ENCODE measurements around the gene QKI. TPM values are rescaled to one million over a fixed set of nuclear protein-coding genes. Genes with fewer than 3 reads are reported as not detected.

Gene QKI
- total RNA-seq (217 and 503 TPM in 2 replicates), polyA plus RNA-seq (148 and 289 TPM in 2 replicates)

GRCh38 chr6:163414117-163414945 is at the start of gene QKI:
Gene QKI, plus strand, starts transcription at chr6:163414718. Its CDS starts 476 bp downstream, at chr6:163415194.
- Histone ChIP-seq H3K27ac (peak within 1 kb of the TSS; percentile 99), H3K9me3 (ENCODE audit: low read depth) (no peaks in the 10 kb centered on the region), H3K27me3 (no peaks in the 10 kb centered on the region), H3K36me3 (peaks cover 4% of the 10 kb centered on the region), H3K4me3 (peak within 1 kb of the TSS; percentile 97), H3K4me1 (ENCODE audit: low read depth) (peaks cover 4% of the 10 kb centered on the region)
- DNase-seq (ENCODE audit: low read depth in 1 of 2, low spot score in 1 of 2): peak; percentile 82 to 86
- no peak for TF ChIP-seq CTCF (IDR thresholded peaks at IDR 0.05; ENCODE audit: low read depth, low read length)

- Histone ChIP-seq H3K27ac (no peak overlapping the region), H3K9me3 (ENCODE audit: low read depth) (no peaks in the 10 kb centered on the region), H3K27me3 (no peaks in the 10 kb centered on the region), H3K36me3 (no peaks in the 10 kb centered on the region), H3K4me1 (ENCODE audit: low read depth) (no peaks in the 10 kb centered on the region), H3K4me3 (no peak overlapping the region)
- DNase-seq (ENCODE audit: low read depth in 1 of 2, low spot score in 1 of 2): no peak
- TF ChIP-seq CTCF (IDR thresholded peaks at IDR 0.05; ENCODE audit: low read depth, low read length): no peak
Observed at GRCh38 chr6:163366288-163366687, 48.2 kb upstream of the QKI start.

- Histone ChIP-seq H3K9me3 (ENCODE audit: low read depth) (no peaks in the 10 kb centered on the region), H3K27me3 (no peaks in the 10 kb centered on the region), H3K4me3 (no peak overlapping the region), H3K27ac (no peak overlapping the region), H3K36me3 (no peaks in the 10 kb centered on the region), H3K4me1 (ENCODE audit: low read depth) (no peaks in the 10 kb centered on the region)
- TF ChIP-seq CTCF (IDR thresholded peaks at IDR 0.05; ENCODE audit: low read depth, low read length): no peak
- no peak for DNase-seq (ENCODE audit: low read depth in 1 of 2, low spot score in 1 of 2)
Observed at GRCh38 chr6:163367497-163368183, 46.9 kb upstream of the QKI start.

- H3K36me3 ChIP-seq: no peaks in the 10 kb centered on the region
- no peak overlapping the region for H3K27ac ChIP-seq
- no peak overlapping the region for H3K4me3 ChIP-seq
- peak in 1 of 2 donors; percentile 13 for DNase-seq (ENCODE audit: low read depth in 1 of 2, low spot score in 1 of 2)
- H3K4me1 ChIP-seq (ENCODE audit: low read depth): no peaks in the 10 kb centered on the region
- no peaks in the 10 kb centered on the region for H3K27me3 ChIP-seq
- TF ChIP-seq CTCF (IDR thresholded peaks at IDR 0.05; ENCODE audit: low read depth, low read length): no peak
- no peaks in the 10 kb centered on the region for H3K9me3 ChIP-seq (ENCODE audit: low read depth)
Observed at GRCh38 chr6:163369141-163369540, 45.4 kb upstream of the QKI start.

- TF ChIP-seq CTCF (IDR thresholded peaks at IDR 0.05; ENCODE audit: low read depth, low read length): no peak
- no peak for DNase-seq (ENCODE audit: low read depth in 1 of 2, low spot score in 1 of 2)
- Histone ChIP-seq H3K27me3 (no peaks in the 10 kb centered on the region), H3K27ac (no peak overlapping the region), H3K9me3 (ENCODE audit: low read depth) (no peaks in the 10 kb centered on the region), H3K36me3 (no peaks in the 10 kb centered on the region), H3K4me3 (no peak overlapping the region), H3K4me1 (ENCODE audit: low read depth) (no peaks in the 10 kb centered on the region)
Observed at GRCh38 chr6:163369628-163370365, 44.7 kb upstream of the QKI start.

Measured in cardiac muscle cell (in vitro differentiated cells and primary cell).